ENCODE measurements around the gene PRKG1.

The PRKG1 gene

DNA sequence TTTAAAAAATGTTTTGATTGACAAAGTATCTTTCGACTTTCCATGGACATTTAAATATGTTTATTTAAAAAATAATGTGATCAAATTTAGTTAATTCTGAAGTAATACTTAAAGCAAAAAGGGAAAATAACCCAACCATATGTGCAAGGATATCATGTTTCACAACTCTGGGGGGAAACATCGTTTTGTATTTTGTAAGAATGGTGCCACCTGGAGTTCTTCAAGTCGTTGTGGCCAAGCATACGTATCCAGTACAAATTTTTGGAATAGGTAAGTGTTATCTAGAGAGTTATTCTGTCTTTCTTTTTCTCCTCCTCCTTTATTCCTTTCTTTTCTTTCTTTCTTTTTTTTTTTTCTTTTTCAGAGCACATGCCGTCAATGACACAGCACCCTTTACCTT is 801.3 kb downstream of the PRKG1 start:
- DNase-seq: no peak

DNA sequence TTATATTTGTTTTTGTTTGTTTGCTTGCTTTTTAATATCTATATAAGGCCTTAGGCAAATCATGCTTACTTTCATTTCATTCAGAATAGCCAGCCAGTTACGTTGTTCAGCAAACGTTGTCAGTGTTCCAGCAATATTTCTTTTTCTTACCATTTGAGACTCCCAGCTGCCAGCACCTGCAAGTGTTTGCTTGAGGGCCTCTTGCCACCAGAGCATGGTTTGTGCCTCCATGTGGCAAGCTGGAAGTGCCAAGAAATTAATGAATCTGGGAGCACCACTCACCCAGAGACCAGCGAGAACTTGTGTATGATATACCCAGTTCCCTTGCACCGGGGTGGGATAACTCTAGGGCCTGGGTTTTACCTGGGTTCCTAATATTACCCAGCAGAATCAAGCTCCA is 802.2 kb downstream of the PRKG1 start:
- DNase-seq: no peak

DNA sequence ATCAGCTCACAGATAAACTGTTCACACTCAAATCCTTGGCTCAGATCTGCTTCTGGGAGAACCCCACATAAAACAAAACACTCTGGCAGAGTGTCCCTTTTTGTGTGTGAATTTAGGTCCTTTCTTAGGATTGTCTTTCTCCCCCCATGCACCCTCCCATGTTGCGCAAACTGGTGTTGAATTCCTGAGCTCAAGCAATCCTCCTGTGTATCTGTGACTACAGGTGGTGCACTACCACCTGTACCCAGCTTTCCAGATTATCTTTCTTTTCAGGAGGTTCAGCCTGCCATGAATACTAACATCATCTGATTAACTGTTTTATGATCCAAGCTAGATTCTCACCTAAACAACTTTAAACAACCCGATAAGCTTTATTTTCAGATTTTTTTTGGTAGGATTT is 802.7 kb downstream of the PRKG1 start:
- DNase-seq: no peak

DNA sequence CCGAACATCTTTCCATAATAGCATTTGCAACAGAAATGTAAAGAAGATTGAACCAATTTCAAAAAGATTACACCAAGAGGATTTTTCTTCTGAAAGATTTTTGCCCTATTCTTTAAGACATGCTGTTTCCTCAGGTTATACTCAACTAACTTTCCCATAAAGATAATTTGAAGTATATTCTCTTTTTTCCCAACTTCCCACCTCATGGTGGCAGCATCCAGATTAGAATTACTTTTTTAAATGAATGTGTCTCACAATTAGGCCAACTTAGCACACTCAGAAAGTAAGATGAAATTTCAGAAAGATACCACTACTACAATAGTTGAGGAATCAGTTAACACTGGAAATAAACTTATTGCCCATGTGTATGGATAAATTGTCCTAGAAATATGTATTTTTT is 803.3 kb downstream of the PRKG1 start:
- DNase-seq: no peak

DNA sequence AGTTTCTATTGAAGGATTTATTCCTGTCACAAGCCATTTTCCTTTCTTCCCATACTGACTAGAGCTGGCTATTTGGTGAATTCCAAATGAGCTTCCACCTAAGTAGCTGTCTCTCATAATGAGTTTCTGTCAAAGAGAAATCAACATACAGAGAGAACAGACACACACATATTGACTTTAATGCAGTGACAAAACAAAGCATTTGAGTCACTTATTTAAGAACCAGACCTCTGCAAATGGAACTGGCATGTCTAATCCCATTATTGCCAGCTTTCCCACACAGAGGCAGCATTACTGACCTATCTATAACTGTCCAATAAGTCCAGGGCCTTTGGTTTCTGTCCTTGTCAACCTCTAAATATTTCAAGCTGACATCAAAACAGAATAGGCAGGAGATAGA is 804.4 kb downstream of the PRKG1 start:
- no peak for DNase-seq

DNA sequence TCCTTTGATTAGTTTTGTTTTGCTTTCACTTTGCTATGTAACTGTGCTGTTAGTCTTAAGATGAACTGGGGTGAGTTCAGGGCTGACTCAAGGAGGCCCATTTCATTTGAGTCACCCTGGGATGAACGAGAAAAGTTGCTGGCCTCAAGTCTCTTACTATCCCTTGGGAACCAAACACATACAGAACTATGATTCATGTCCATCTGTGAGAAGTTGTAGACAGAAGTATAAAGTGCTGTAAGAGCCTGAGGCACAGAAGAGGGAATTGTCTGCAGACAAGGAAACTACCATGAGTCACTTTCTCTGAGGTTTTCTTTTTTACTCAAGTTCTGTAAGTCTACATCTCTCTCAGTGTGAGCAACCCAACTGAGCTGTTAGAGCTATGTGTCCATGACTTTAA is 805.0 kb downstream of the PRKG1 start:
- DNase-seq: peak in 1 of 51 donors; percentile 18

GRCh38 chr10:51881213-51881612 is 806.9 kb downstream of the PRKG1 start:
- no peak for DNase-seq

- DNase-seq: no peak
These were observed 812.3 kb downstream of the PRKG1 start for GRCh38 chr10:51886438-51887068.

- no peak for DNase-seq
These were observed 814.0 kb downstream of the PRKG1 start for GRCh38 chr10:51888263-51888662.

- no peak for DNase-seq
These were observed 818.0 kb downstream of the PRKG1 start for GRCh38 chr10:51892313-51892712.

DNA sequence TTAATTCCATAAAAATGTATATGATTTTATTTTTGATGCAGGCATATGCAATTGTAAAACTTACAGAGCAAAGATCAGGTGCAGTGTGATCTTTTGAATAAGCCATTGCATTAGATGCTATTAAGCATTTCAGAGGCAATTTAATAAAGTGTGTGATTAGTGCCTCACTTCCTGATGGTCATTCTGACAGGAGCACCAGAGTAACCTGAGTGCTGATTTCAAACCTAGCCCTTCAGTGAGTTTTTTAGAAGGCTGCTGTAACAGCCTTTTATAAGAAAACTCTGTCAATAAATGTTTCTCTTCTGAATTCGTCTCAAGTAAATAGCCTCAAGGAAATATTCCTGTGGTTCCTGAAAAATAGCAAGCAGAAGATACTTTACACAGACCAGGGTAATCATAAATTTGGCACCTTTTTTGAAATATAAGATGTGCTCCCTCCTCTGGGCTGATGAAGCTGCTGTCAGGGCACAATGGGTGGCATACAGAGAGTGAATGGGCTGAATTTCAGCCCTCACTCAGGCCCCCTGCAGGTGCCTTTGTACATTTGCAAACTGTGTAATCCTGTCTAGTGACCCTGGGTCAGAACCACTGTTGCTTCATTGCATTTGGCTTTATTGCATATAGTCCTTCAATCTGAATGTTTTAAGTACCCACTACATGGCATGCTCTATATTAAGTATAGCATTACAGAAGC is 818.8 kb downstream of the PRKG1 start:
- peak in 1 of 51 donors; percentile 1 for DNase-seq

GRCh38 chr10:51894771-51895578 is 820.7 kb downstream of the PRKG1 start:
- peak in 2 of 51 donors; percentile 5 to 29 for DNase-seq

DNA sequence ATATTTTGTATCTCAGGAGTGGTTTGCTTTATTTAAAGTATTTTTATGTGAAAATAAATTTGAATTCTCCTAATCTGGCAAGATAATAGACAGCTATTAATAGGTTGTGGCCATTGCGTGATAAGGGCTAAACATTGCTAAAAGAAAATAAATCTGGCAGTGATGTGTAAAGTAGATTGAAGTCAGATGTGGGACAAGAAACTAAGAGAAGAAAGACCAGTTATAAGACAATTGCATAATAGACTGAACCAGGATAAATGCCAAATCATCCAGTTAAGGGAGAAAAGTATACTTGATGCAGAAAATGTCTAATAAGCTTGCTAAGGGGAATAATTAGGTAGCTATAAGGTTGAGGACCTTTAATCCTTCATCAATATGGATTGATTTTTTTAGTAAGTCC is 822.6 kb downstream of the PRKG1 start:
- no peak for DNase-seq

GRCh38 chr10:51897560-51897959 is 823.3 kb downstream of the PRKG1 start:
- no peak for DNase-seq

- no peak for DNase-seq
These were observed 825.9 kb downstream of the PRKG1 start for GRCh38 chr10:51900180-51900579.

DNA sequence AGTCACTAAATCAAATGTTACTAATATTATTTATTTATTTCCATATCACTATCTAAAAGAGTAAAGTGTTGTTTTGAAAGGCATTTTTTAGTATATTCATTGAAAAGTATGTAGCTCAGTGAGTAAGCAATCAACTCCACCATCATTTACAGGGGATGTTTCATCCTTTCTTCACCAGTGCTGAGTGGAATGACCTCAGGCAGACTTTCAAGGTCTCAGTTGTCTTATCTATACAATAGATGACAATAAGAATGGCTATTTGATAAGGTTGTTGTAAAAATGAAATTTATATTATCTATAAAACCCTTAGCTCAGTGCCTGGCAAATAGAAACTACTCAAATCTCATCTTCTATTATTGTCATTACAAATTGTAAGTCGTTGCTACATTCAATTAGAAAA is 829.4 kb downstream of the PRKG1 start:
- DNase-seq: no peak

DNA sequence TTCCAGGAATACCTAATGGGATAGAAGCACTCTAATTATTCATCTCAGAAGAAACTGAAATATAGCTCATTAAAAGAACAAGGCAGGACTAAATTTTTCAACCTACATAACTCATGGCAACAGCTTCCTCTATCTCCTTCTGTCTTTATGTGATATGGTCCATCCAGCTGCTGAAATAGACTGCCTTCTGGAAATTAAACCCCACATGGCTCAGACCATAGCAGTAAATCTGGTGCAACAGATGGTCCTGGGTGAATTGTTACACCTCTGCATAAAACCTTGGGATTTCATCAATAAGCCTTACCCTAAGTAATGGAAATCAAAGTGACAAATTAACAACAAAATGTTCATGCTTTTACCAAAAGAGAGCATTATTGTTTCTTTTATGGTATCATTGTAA is 830.7 kb downstream of the PRKG1 start:
- no peak for DNase-seq

GRCh38 chr10:51907361-51907760 is 833.1 kb downstream of the PRKG1 start:
- DNase-seq: no peak

- no peak for DNase-seq
These were observed 835.9 kb downstream of the PRKG1 start for GRCh38 chr10:51910189-51910588.

- DNase-seq: no peak
These were observed 836.3 kb downstream of the PRKG1 start for GRCh38 chr10:51910596-51910995.

DNA sequence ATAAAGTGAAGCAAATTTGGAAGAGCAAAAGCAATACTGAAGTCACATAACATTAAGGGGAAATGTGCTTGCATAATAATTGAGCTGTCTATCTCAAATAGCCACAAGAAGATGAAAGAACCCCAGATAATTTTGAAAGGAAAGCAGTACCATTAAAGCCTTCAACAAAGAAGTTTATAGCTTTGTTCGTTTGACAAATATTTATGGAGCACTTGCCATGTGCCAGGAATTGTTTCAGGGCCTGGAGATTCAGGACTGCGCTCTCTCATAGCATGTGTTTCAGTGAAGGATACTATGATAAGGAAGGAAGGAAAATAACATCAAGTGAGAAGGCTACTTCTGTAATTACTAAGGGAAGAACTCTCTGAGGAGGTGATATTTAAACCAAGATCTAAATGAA is 837.4 kb downstream of the PRKG1 start:
- no peak for DNase-seq

DNA sequence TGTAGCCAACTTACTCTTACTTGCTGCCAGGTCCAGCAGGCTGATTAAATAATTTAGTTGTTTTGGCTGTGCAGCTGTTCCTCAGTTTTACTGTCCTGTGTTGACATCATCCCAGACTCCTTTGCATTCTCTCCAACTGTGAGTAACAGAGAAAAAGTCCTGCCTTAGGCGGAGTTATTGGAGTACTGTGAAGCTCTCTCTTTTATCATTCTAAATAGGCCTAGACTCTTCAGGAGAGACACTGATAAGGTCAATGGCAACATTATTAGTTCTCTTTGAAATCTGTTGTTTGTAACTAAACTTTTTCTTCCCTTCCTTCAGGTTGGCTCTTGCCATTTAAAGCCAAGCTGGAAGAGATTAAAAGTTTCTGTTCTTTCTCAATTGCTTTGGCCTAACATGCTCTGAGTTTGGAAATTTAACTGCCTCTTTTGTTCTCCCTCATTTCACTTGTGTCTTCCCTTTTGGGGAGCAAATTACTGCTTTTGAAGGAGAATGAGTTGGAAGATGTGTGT is 840.8 kb downstream of the PRKG1 start:
- no peak for DNase-seq

- no peak for DNase-seq
These were observed 844.2 kb downstream of the PRKG1 start for GRCh38 chr10:51918440-51918839.

All from hypothalamus (tissue), 51 donors.